Esophagus mucosa (tissue), 1 donor: ENCODE results near the gene APLP1. TPM values are rescaled to one million over a fixed set of nuclear protein-coding genes. Genes with fewer than 3 reads are reported as not detected.
"Not testable (repeated sequence)": the region's sequence is repeated elsewhere in the genome, so short reads cannot be mapped to it uniquely, and the experiment has no call there.

Experiments used
- ATAC-seq: fragments of 200-7000 bp; cut with Tn5 transposase; one replicate; pipeline ENCODE4 v1.9.1; 2020
- total RNA-seq: library from RNA; stranded (reverse); gene quantifications from one replicate; pipeline ENCODE4 v1.2.4, GENCODE V29; 2023
- donor health status: DM: yes; HTN: yes; CAD: no.

Gene APLP1
- total RNA-seq = 0.84 TPM

- peak; percentile 65 for ATAC-seq
These were observed at the start of gene APLP1 for GRCh38 chr19:35868172-35868822. Gene APLP1, plus strand, starts transcription at chr19:35868574. Its CDS starts 63 bp downstream, at chr19:35868637.

GRCh38 chr19:35822579-35822978 is 45.8 kb upstream of the APLP1 start:
- ATAC-seq = no peak

- no peak for ATAC-seq
These were observed 44.2 kb upstream of the APLP1 start for GRCh38 chr19:35824150-35824549.

GRCh38 chr19:35828692-35829301 is 39.6 kb upstream of the APLP1 start:
- ATAC-seq = peak; percentile 55

GRCh38 chr19:35830986-35831385 is 37.4 kb upstream of the APLP1 start:
- ATAC-seq = no peak

GRCh38 chr19:35832054-35832453 is 36.3 kb upstream of the APLP1 start:
- no peak for ATAC-seq

GRCh38 chr19:35833972-35834371 is 34.4 kb upstream of the APLP1 start:
- ATAC-seq = no peak

GRCh38 chr19:35836096-35836495 is 32.3 kb upstream of the APLP1 start:
- ATAC-seq = not testable (repeated sequence)

GRCh38 chr19:35841961-35842595 is 26.3 kb upstream of the APLP1 start:
- no peak for ATAC-seq

GRCh38 chr19:35842666-35843272 is 25.6 kb upstream of the APLP1 start:
- ATAC-seq = no peak

- no peak for ATAC-seq
These were observed 24.5 kb upstream of the APLP1 start for GRCh38 chr19:35843676-35844481.

GRCh38 chr19:35844482-35845214 is 23.7 kb upstream of the APLP1 start:
- ATAC-seq = no peak

- peak; percentile 78 for ATAC-seq
These were observed 22.9 kb upstream of the APLP1 start for GRCh38 chr19:35845215-35846037.

GRCh38 chr19:35846038-35846668 is 22.2 kb upstream of the APLP1 start:
- no peak for ATAC-seq

GRCh38 chr19:35847911-35848310 is 20.5 kb upstream of the APLP1 start:
- no peak for ATAC-seq

GRCh38 chr19:35848486-35848885 is 19.9 kb upstream of the APLP1 start:
- ATAC-seq = no peak

- ATAC-seq = no peak
These were observed 19.4 kb upstream of the APLP1 start for GRCh38 chr19:35848919-35849505.

- no peak for ATAC-seq
These were observed 17.0 kb upstream of the APLP1 start for GRCh38 chr19:35851213-35852028.
